Loucy (cell line): ENCODE data around the gene SLU7.

Source experiments
- EZH2phosphoT487 ChIP-seq: fragments of 200-600 bp; IDR thresholded peaks from 2 replicates; pipeline ENCODE4 v1.6.1; 2018; ENCODE audit warnings: antibody characterized with exemption, mild to moderate bottlenecking, moderate library complexity, borderline replicate concordance
- TF ChIP-seq, protein P1 (sequence below): fragments of 200-600 bp; sonication (generic); conservative IDR thresholded peaks from 2 replicates; pipeline ENCODE4 v1.5.1; 2014; ENCODE audit warnings: mild to moderate bottlenecking, antibody characterized with exemption, low read length

DNA sequence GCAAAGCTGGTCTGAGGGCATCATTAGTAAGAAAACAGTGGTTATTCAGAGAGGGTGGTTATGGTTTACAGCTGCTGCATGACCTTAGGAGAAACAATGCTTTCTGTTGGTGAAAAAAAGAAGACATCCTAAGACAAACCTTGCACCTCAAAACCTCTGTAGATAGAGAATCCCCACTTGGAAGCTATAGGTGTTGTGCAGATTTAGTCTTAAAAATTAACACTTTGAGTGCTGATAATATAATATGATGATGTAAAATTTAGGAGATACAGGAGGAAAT is 1.4 kb upstream of the SLU7 start:
- TF ChIP-seq, protein P1, sequence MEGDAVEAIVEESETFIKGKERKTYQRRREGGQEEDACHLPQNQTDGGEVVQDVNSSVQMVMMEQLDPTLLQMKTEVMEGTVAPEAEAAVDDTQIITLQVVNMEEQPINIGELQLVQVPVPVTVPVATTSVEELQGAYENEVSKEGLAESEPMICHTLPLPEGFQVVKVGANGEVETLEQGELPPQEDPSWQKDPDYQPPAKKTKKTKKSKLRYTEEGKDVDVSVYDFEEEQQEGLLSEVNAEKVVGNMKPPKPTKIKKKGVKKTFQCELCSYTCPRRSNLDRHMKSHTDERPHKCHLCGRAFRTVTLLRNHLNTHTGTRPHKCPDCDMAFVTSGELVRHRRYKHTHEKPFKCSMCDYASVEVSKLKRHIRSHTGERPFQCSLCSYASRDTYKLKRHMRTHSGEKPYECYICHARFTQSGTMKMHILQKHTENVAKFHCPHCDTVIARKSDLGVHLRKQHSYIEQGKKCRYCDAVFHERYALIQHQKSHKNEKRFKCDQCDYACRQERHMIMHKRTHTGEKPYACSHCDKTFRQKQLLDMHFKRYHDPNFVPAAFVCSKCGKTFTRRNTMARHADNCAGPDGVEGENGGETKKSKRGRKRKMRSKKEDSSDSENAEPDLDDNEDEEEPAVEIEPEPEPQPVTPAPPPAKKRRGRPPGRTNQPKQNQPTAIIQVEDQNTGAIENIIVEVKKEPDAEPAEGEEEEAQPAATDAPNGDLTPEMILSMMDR = no peak
- no peak for TF ChIP-seq EZH2phosphoT487
